ENCODE measurements around the gene PAQR9. TPM values are rescaled to one million over a fixed set of nuclear protein-coding genes. Genes with fewer than 3 reads are reported as not detected.

Gene PAQR9
- total and polyA plus RNA-seq, 9 donors: 0.04 to 0.08 (median 0.07) TPM; not detected in 6

DNA sequence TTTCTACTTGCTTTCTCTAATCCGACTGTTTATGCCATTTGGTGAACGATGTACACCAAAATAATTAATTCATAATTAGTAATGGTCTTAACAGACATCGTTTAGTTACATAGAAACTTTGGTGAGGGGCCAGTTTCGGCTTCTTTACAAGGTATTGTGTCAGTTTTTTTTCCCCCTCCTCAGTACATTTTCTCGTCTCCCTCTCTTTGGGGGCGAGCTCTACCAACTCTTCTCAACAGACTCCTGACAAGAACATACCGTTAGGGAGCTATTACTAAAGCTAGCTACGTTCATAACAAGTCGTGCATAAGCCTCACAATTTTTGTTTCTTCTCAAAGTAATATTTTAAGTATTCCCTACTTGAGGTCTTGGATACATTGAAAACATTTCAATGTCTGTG is 39.3 kb upstream of the PAQR9 start:
- Histone ChIP-seq H3K4me1 (ENCODE audit: insufficient read depth) (peaks cover 10% of the 10 kb centered on the region), H3K4me3 (peak overlapping the region; percentile 95), H3K27me3 (no peaks in the 10 kb centered on the region), H3K9me3 (no peaks in the 10 kb centered on the region), H3K27ac (no peak overlapping the region), H3K36me3 (no peaks in the 10 kb centered on the region)
- TF ChIP-seq EP300 (IDR thresholded peaks at IDR 0.05) (no peak), POLR2A (IDR thresholded peaks at IDR 0.05) (no peak)
- TF ChIP-seq, protein P1, sequence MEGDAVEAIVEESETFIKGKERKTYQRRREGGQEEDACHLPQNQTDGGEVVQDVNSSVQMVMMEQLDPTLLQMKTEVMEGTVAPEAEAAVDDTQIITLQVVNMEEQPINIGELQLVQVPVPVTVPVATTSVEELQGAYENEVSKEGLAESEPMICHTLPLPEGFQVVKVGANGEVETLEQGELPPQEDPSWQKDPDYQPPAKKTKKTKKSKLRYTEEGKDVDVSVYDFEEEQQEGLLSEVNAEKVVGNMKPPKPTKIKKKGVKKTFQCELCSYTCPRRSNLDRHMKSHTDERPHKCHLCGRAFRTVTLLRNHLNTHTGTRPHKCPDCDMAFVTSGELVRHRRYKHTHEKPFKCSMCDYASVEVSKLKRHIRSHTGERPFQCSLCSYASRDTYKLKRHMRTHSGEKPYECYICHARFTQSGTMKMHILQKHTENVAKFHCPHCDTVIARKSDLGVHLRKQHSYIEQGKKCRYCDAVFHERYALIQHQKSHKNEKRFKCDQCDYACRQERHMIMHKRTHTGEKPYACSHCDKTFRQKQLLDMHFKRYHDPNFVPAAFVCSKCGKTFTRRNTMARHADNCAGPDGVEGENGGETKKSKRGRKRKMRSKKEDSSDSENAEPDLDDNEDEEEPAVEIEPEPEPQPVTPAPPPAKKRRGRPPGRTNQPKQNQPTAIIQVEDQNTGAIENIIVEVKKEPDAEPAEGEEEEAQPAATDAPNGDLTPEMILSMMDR (IDR thresholded peaks at IDR 0.05): no peak
- 5 to 6% (median 6%) methylated on average over 9 of the region's 9 CpGs for WGBS, 3 donors
- no peak for DNase-seq
- intact Hi-C loops (cut with DNase I): no loop called here

DNA sequence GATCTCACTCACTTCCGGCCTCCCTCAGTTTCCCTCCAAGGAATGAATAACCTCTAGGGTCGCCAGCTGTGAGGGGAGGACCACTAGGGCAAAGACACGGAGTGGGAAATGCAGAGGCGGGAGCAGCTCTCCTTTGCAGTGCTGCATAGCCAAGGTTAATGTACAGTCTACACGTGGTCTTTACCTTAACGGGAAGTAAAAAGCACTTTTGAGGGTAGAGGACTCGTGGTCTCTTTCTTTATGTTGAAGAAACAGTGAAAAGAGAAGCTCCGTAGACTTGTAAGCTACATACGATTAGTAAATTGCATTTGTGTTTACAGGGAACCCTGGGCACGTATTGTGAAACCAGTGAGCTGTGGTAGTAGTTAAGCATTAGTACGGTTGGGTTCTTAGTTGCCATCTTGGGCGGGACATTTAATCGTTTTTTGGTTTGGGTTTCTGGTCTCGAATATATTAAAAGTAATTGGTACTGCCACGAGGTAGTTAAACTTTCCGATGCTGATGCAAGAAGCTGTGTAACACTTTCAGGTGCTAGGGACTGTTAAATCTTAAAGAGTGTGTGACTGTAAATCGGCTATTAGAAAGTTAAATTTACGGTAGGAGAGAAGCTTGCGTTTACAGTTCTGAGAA is 38.7 kb upstream of the PAQR9 start:
- intact Hi-C loops (cut with DNase I): no loop called here
- 0 to 2% (median 0%) methylated on average over 19 of the region's 19 CpGs for WGBS, 3 donors
- H3K27ac ChIP-seq: no peak overlapping the region

DNA sequence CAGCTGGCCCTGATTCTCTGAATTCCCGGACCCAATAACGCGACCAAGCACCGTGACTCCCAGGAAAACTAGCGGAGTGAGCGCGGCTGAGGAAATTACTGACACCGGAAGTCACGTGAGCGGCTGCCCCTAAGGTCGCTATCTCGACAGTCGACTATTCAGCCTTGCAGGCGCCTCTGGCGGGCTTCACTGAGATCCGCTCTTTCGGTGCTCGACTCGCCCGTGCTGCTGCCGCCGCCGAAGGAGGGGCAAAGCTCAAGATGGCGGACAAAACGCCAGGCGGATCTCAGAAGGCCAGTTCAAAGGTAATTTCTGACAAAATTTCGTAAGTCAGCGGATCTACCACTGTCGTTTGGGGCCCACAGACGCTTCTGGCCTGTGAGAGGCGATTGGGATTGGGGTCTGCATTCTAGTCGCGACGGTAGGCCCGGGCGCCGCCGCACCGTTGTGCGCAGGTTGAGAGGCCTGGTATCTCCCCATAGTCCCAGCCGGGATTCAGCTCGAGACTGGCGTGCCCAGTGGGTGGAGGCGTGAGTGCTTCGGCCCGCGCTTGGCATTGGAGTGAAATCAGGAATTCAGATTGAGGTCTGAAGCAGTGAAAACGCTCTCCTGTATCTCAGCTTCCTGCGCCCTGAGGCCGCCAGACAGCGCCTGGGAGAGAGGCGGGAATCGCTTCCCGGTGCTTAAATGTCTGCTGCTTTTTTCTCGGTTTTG is 38.1 kb upstream of the PAQR9 start, which contains the start of gene U2SURP:
Gene U2SURP (plus strand): TSS at position 202 of the 714 bp plus-strand sequence. CDS start 59 bp downstream, at position 261.
- TF ChIP-seq, protein P1 (IDR thresholded peaks at IDR 0.05): peak in 2 of 3 donors; percentile 57 to 59
- TF ChIP-seq EP300 (IDR thresholded peaks at IDR 0.05) (no peak), POLR2A (IDR thresholded peaks at IDR 0.05) (peak; percentile 86)
- intact Hi-C loops (cut with DNase I): no loop called here
- H3K27ac ChIP-seq: peak within 1 kb of the TSS; percentile 80 to 84
- peak within 1 kb of the TSS; percentile 95 for H3K4me3 ChIP-seq
- peaks cover 9% of the 10 kb centered on the region for H3K4me1 ChIP-seq (ENCODE audit: insufficient read depth)
- DNase-seq: peak; percentile 94 to 97 (median 96)
- WGBS, 3 donors: 0% methylated on average over 48 to 55 of the region's 55 CpGs
- H3K9me3 ChIP-seq: no peaks in the 10 kb centered on the region
- no peaks in the 10 kb centered on the region for H3K27me3 ChIP-seq
- H3K36me3 ChIP-seq: no peaks in the 10 kb centered on the region

More for the DNA sequence above, 38.7 kb upstream of the PAQR9 start:
- DNase-seq: no peak
- Histone ChIP-seq H3K4me3 (peak overlapping the region; percentile 95), H3K9me3 (no peaks in the 10 kb centered on the region), H3K36me3 (no peaks in the 10 kb centered on the region), H3K4me1 (ENCODE audit: insufficient read depth) (peaks cover 10% of the 10 kb centered on the region), H3K27me3 (no peaks in the 10 kb centered on the region)
- no peak for TF ChIP-seq EP300 (IDR thresholded peaks at IDR 0.05)
- TF ChIP-seq, protein P1 (IDR thresholded peaks at IDR 0.05): no peak
- TF ChIP-seq POLR2A (IDR thresholded peaks at IDR 0.05): no peak

GRCh38 chr3:143001034-143001368 is 37.5 kb upstream of the PAQR9 start:
- Histone ChIP-seq H3K27me3 (no peaks in the 10 kb centered on the region), H3K9me3 (no peaks in the 10 kb centered on the region), H3K36me3 (no peaks in the 10 kb centered on the region), H3K4me1 (ENCODE audit: insufficient read depth) (peaks cover 7% of the 10 kb centered on the region), H3K4me3 (peak overlapping the region; percentile 95), H3K27ac (peak overlapping the region; percentile 31 to 84)
- intact Hi-C loops (cut with DNase I): no loop called here
- TF ChIP-seq, protein P1 (IDR thresholded peaks at IDR 0.05): no peak
- TF ChIP-seq POLR2A (IDR thresholded peaks at IDR 0.05) (no peak), EP300 (IDR thresholded peaks at IDR 0.05) (no peak)
- WGBS, 3 donors: 0 to 1% (median 1%) methylated on average over 15 of the region's 15 CpGs
- DNase-seq: no peak
